Measurements from ENCODE around the gene MYO16. TPM values are rescaled to one million over a fixed set of nuclear protein-coding genes. Genes with fewer than 3 reads are reported as not detected.

Gene MYO16
- total and polyA plus RNA-seq, 2 donors, result 0.04 to 5.8 TPM

- H3K36me3 ChIP-seq (ENCODE audit: insufficient read depth), result no peaks in the 10 kb centered on the region
- H3K4me3 ChIP-seq (ENCODE audit: low read depth, low read length), result no peak overlapping the region
- DNase-seq (ENCODE audit: extremely low spot score), result no peak
- no peak overlapping the region for H3K27ac ChIP-seq (ENCODE audit: low read depth)
- no peaks in the 10 kb centered on the region for H3K4me1 ChIP-seq (ENCODE audit: insufficient read depth)
- WGBS, result 71% methylated on average over 3 of the region's 3 CpGs
Measured at GRCh38 chr13:108677806-108678205, 48.4 kb downstream of the MYO16 start.

GRCh38 chr13:108680011-108680410 is 50.6 kb downstream of the MYO16 start:
- no peak for DNase-seq (ENCODE audit: extremely low spot score)
- 67% methylated on average over 1 of the region's 1 CpG for WGBS
- no peaks in the 10 kb centered on the region for H3K36me3 ChIP-seq (ENCODE audit: insufficient read depth)
- no peaks in the 10 kb centered on the region for H3K4me1 ChIP-seq (ENCODE audit: insufficient read depth)
- H3K4me3 ChIP-seq (ENCODE audit: low read depth, low read length), result no peak overlapping the region
- no peak overlapping the region for H3K27ac ChIP-seq (ENCODE audit: low read depth)

DNA sequence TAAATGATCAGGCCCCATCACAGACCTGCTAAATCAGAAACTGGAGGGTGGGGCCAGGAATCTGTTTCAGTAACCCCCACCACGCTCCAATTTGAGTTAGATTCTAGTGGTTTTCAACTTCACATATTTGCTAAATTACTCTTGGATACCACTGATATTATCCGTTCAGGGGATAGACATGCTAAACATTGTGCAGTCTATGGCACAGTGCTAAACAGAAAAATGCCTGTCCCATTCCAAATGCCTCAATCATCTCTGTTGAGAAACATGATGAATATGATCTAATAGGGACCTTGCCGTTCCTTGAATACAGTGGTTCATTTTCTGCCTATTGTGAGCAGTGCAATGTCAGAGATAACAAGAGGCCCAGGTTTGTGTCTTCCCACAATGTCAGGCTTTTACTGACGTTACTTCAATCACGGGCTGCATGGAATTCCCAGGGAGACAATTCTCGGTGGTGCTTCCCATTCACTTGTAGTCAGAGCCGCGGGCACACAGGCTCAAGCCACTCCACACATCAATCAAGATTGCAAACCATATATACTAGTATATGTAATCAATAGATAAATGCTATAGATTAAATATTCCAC is 52.7 kb downstream of the MYO16 start:
- no peak for DNase-seq (ENCODE audit: extremely low spot score)
- no peak overlapping the region for H3K4me3 ChIP-seq (ENCODE audit: low read depth, low read length)
- no peaks in the 10 kb centered on the region for H3K36me3 ChIP-seq (ENCODE audit: insufficient read depth)
- 86% methylated on average over 8 of the region's 8 CpGs for WGBS
- H3K4me1 ChIP-seq (ENCODE audit: insufficient read depth), result no peaks in the 10 kb centered on the region
- H3K27ac ChIP-seq (ENCODE audit: low read depth), result no peak overlapping the region

- Histone ChIP-seq H3K27ac (ENCODE audit: low read depth) (no peak overlapping the region), H3K4me1 (ENCODE audit: insufficient read depth) (no peaks in the 10 kb centered on the region)
- WGBS, result 53% methylated on average over 4 of the region's 4 CpGs
Measured at GRCh38 chr13:108682714-108683113, 53.3 kb downstream of the MYO16 start.

GRCh38 chr13:108686027-108686426 is 56.6 kb downstream of the MYO16 start:
- no peak for DNase-seq (ENCODE audit: extremely low spot score)
- 89% methylated on average over 5 of the region's 5 CpGs for WGBS
- Histone ChIP-seq H3K4me1 (ENCODE audit: insufficient read depth) (no peaks in the 10 kb centered on the region), H3K36me3 (ENCODE audit: insufficient read depth) (no peaks in the 10 kb centered on the region), H3K27ac (ENCODE audit: low read depth) (no peak overlapping the region), H3K4me3 (ENCODE audit: low read depth, low read length) (no peak overlapping the region)

More at GRCh38 chr13:108682714-108683113, 53.3 kb downstream of the MYO16 start:
- no peak for DNase-seq (ENCODE audit: extremely low spot score)
- H3K36me3 ChIP-seq (ENCODE audit: insufficient read depth), result no peaks in the 10 kb centered on the region
- H3K4me3 ChIP-seq (ENCODE audit: low read depth, low read length), result no peak overlapping the region

DNA sequence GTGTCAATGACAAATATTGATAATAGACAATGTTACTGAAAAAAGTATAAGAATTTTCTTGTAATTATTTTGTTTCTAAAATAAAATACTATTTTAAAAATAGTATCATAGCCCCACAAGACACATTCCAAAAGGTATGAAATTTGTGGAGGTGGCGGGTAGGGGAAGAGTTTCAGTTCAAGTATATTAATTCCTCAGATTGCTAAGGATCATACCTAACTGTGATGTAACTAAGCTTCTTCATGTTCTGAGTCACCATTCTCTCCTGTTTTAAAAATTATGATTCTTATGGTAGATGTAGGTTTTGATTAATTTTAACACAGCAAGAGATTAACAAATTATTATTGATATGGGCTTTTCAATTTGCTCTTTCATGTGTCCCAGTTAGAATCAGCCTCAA is 61.3 kb downstream of the MYO16 start:
- no peak overlapping the region for H3K27ac ChIP-seq (ENCODE audit: low read depth)
- no peak overlapping the region for H3K4me3 ChIP-seq (ENCODE audit: low read depth, low read length)
- H3K36me3 ChIP-seq (ENCODE audit: insufficient read depth), result no peaks in the 10 kb centered on the region
- WGBS, result 81% methylated on average over 1 of the region's 1 CpG
- H3K4me1 ChIP-seq (ENCODE audit: insufficient read depth), result no peaks in the 10 kb centered on the region
- DNase-seq (ENCODE audit: extremely low spot score), result no peak

DNA sequence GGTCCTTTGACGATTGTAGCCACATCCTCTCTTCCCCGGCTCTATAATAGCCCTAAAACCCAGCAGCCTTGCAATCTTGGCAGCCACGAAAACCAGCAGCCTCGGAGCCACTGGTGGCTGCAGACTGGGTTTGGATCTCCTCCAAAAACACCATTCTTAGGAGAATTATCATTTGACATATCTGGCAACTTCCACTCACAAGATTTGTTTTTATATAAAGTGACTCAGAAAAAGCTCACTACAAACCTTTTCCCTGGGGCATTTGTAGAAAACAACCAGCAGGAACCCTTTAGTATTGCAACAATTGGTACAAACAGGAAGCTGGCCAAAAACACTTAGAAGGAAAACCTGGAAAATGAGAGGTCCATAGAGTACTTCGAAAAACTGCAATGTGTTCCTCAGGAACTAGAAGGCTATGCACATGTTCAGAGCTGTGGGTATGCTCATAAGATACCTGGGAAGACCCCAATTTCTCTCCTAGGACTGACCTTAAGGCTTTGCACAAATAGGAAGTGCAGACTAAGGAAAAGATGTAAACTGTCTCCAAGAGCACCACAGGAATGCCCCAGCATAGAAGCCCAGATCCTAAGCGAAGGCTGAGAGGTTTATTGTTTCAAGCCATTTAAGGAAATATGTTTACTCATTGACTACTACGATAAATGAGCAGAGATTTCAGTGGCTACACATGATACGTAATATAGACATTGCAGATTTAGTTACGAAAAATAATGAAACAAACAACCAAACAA is 71.2 kb downstream of the MYO16 start:
- Histone ChIP-seq H3K27ac (ENCODE audit: low read depth) (no peak overlapping the region), H3K36me3 (ENCODE audit: insufficient read depth) (no peaks in the 10 kb centered on the region), H3K4me3 (ENCODE audit: low read depth, low read length) (no peak overlapping the region), H3K4me1 (ENCODE audit: insufficient read depth) (no peaks in the 10 kb centered on the region)
- 33% methylated on average over 9 of the region's 9 CpGs for WGBS
- no peak for DNase-seq (ENCODE audit: extremely low spot score)

DNA sequence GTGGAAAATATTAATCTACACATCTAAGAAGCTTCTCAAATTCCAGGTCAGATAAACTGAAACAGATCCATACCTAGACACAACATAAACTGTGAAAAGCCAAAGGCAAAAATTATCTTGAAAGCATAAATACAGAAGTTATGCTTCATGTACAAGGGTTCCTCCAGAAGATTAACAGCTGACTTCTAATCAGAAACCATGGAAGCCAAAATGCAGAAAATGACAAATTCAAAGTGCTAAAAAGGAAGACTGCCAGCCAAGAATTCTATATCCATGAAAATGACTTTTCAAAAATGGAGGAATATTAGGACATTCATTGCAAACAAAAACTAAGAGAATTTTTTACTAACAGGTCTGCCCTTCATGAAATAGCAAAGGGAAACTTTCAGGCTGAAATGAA is 72.8 kb downstream of the MYO16 start:
- H3K4me1 ChIP-seq (ENCODE audit: insufficient read depth), result no peaks in the 10 kb centered on the region
- no peak overlapping the region for H3K4me3 ChIP-seq (ENCODE audit: low read depth, low read length)
- no peak for DNase-seq (ENCODE audit: extremely low spot score)
- no peaks in the 10 kb centered on the region for H3K36me3 ChIP-seq (ENCODE audit: insufficient read depth)
- H3K27ac ChIP-seq (ENCODE audit: low read depth), result no peak overlapping the region

DNA sequence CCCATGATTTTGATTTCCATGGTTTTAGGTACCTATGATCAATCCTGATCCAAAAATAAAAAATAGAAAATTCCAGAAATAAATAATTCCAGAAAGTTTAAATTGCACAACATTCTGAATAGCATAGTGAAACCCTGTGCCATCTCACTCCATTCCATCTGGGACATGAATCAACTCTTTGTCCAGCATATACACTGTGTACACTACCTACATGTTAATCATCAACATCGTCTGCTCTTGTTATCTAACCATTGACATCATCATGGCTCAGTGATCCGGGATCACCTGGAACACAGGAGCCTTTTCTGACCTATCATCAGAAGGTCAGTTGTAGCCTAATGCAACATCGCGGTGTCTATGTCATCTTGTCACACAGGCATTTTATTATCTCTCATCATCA is 75.6 kb downstream of the MYO16 start:
- no peak overlapping the region for H3K4me3 ChIP-seq (ENCODE audit: low read depth, low read length)
- 93% methylated on average over 4 of the region's 4 CpGs for WGBS
- no peaks in the 10 kb centered on the region for H3K4me1 ChIP-seq (ENCODE audit: insufficient read depth)
- H3K27ac ChIP-seq (ENCODE audit: low read depth), result no peak overlapping the region
- DNase-seq (ENCODE audit: extremely low spot score), result no peak
- no peaks in the 10 kb centered on the region for H3K36me3 ChIP-seq (ENCODE audit: insufficient read depth)

DNA sequence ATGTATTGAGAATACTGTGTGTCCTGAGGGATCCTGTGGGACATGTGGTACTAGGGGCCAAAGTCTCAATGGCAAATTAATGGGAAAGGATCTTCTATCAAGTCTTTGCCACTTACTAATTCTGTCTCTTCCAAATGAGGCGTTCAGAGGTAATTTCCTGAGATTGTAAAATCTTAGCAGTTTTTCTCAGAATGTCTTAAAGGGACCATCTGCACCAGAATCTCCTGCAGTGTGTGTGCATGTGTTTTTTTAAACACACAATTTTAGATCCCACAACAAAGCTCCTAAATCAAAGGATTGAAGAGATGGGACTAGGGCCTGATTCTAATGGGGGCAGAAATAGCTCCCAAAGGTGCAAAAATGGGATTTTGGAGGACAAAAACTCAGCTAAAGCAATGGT is 78.2 kb downstream of the MYO16 start:
- H3K36me3 ChIP-seq (ENCODE audit: insufficient read depth), result no peaks in the 10 kb centered on the region

DNA sequence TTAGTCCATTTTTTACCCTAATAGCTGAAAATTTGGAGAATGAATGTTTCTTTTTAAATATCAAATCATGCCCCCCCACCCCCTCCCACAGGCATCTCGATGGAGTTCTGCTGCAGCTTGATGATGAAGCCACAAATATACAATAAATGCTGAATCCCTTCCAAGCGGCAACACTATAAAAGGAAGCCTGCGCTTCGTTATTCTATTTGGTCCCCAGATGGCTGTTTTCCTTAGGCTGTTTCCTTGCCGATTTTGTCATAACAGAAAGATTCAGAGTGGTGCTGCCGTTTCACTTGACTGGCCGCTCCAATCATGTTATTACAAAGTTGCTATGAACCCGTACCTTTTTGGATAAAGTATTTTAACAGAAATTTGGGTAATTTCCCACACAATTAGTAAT is 79.5 kb downstream of the MYO16 start:
- DNase-seq (ENCODE audit: extremely low spot score), result no peak
- WGBS, result 45% methylated on average over 8 of the region's 8 CpGs
- H3K27ac ChIP-seq (ENCODE audit: low read depth), result no peak overlapping the region
- no peaks in the 10 kb centered on the region for H3K36me3 ChIP-seq (ENCODE audit: insufficient read depth)
- H3K4me1 ChIP-seq (ENCODE audit: insufficient read depth), result no peaks in the 10 kb centered on the region
- H3K4me3 ChIP-seq (ENCODE audit: low read depth, low read length), result no peak overlapping the region

More for the DNA sequence above, 78.2 kb downstream of the MYO16 start:
- H3K27ac ChIP-seq (ENCODE audit: low read depth), result no peak overlapping the region
- no peak overlapping the region for H3K4me3 ChIP-seq (ENCODE audit: low read depth, low read length)
- H3K4me1 ChIP-seq (ENCODE audit: insufficient read depth), result no peaks in the 10 kb centered on the region
- WGBS, result 52% methylated on average over 1 of the region's 1 CpG
- no peak for DNase-seq (ENCODE audit: extremely low spot score)

- H3K27ac ChIP-seq (ENCODE audit: low read depth), result no peak overlapping the region
- no peak for DNase-seq (ENCODE audit: extremely low spot score)
- no peaks in the 10 kb centered on the region for H3K36me3 ChIP-seq (ENCODE audit: insufficient read depth)
- no peak overlapping the region for H3K4me3 ChIP-seq (ENCODE audit: low read depth, low read length)
- 74% methylated on average over 6 of the region's 6 CpGs for WGBS
- no peaks in the 10 kb centered on the region for H3K4me1 ChIP-seq (ENCODE audit: insufficient read depth)
Measured at GRCh38 chr13:108711386-108711785, 82.0 kb downstream of the MYO16 start.

- Histone ChIP-seq H3K4me3 (ENCODE audit: low read depth, low read length) (no peak overlapping the region), H3K4me1 (ENCODE audit: insufficient read depth) (no peaks in the 10 kb centered on the region), H3K36me3 (ENCODE audit: insufficient read depth) (no peaks in the 10 kb centered on the region), H3K27ac (ENCODE audit: low read depth) (no peak overlapping the region)
- whole genome bisulfite sequencing, result 64% methylated on average over 2 of the region's 2 CpGs
- no peak for DNase-seq (ENCODE audit: extremely low spot score)
Measured at GRCh38 chr13:108725471-108725870, 96.1 kb downstream of the MYO16 start.

- Histone ChIP-seq H3K36me3 (ENCODE audit: insufficient read depth) (no peaks in the 10 kb centered on the region), H3K4me1 (ENCODE audit: insufficient read depth) (no peaks in the 10 kb centered on the region), H3K4me3 (ENCODE audit: low read depth, low read length) (no peak overlapping the region), H3K27ac (ENCODE audit: low read depth) (no peak overlapping the region)
- DNase-seq (ENCODE audit: extremely low spot score), result no peak
- WGBS, result 74% methylated on average over 5 of the region's 5 CpGs
Measured at GRCh38 chr13:108728370-108728769, 99.0 kb downstream of the MYO16 start.
